AG04450 (cell line): ENCODE results near the gene CRYM. TPM values are rescaled to one million over a fixed set of nuclear protein-coding genes. Genes with fewer than 3 reads are reported as not detected.
"Not testable (repeated sequence)": the region's sequence is repeated elsewhere in the genome, so short reads cannot be mapped to it uniquely, and the experiment has no call there.

Experiments
- CTCF ChIA-PET: fragments of 300-600, 350-600 bp; formaldehyde crosslinking; extraction: SDS; loops from one replicate; lab custom pipeline; 2022; ENCODE audit warnings: antibody characterized with exemption, inconsistent platforms; lab: Charles Lee
- POLR2A ChIA-PET: fragments of 350-600 bp; formaldehyde crosslinking; extraction: SDS; loops from one replicate; lab custom pipeline; 2021; ENCODE audit warnings: antibody characterized with exemption, inconsistent platforms; lab: Yijun Ruan, JAX
- DNase-seq: peaks from one replicate; pipeline ENCODE4 v3.0.0-alpha.2; 2011; ENCODE audit warnings: low read depth, low spot score
- H3K27ac ChIP-seq: one replicate; pipeline ENCODE4 v1.5.1; 2012; ENCODE audit warnings: low read depth, low read length, control low read depth
- H3K27me3 ChIP-seq: one replicate; pipeline ENCODE4 v1.6.0; 2012; ENCODE audit warnings: low read length; ENCODE audit not compliant: control insufficient read depth, insufficient read depth
- H3K4me3 ChIP-seq: 2 replicates; pipeline ENCODE4 v1.5.1; 2011; ENCODE audit warnings: mild to moderate bottlenecking, low read depth, low read length, control low read depth
- H3K9me3 ChIP-seq: 2 replicates; pipeline ENCODE4 v1.5.1; 2012; ENCODE audit warnings: low read length; ENCODE audit not compliant: control insufficient read depth, insufficient read depth
- polyA plus RNA-seq: library from polyadenylated mRNA; depleted of rRNA; stranded (reverse); fragments of >200 nt; gene quantifications from 2 replicates; pipeline ENCODE4 v1.2.3, GENCODE V29; 2011
- TF ChIP-seq, protein P1 (sequence below): IDR thresholded peaks from 2 replicates; pipeline ENCODE4 v1.5.1; 2011; ENCODE audit warnings: low read depth, low read length, control low read depth, inconsistent platforms

The CRYM gene
- polyA plus RNA-seq, 1 experiment = 0.21 TPM

DNA sequence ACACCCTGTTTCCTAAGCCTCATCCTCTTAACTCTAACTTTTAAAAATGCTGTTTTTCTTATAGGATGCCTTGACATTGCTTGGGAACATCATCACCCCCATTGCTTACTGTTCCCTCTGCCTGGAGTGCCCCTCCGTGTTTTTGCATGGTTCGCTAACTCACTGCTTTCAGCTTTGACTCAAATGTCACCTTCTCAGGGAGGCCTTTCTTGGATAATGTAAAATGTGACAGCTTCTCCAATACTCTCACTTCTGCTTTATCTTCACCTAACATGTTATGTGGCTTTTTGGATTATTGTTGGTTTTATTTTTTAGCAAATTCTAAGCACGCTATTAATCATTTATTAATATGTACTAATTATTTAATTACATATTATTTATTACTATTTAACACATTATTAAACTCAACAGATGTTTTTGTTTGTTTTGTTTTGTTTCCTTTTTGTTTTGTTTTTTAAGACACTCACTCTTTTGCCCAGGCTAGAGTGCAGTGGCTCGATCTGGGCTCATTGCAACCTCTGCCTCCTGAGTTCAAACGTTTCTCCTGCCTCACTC is 3.8 kb downstream of the CRYM start:
- TF ChIP-seq, protein P1, sequence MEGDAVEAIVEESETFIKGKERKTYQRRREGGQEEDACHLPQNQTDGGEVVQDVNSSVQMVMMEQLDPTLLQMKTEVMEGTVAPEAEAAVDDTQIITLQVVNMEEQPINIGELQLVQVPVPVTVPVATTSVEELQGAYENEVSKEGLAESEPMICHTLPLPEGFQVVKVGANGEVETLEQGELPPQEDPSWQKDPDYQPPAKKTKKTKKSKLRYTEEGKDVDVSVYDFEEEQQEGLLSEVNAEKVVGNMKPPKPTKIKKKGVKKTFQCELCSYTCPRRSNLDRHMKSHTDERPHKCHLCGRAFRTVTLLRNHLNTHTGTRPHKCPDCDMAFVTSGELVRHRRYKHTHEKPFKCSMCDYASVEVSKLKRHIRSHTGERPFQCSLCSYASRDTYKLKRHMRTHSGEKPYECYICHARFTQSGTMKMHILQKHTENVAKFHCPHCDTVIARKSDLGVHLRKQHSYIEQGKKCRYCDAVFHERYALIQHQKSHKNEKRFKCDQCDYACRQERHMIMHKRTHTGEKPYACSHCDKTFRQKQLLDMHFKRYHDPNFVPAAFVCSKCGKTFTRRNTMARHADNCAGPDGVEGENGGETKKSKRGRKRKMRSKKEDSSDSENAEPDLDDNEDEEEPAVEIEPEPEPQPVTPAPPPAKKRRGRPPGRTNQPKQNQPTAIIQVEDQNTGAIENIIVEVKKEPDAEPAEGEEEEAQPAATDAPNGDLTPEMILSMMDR = no peak
- CTCF ChIA-PET = no interaction called here
- no peak overlapping the region for H3K4me3 ChIP-seq
- DNase-seq = no peak
- H3K27ac ChIP-seq = no peak overlapping the region
- peaks cover 48% of the 10 kb centered on the region for H3K27me3 ChIP-seq
- H3K9me3 ChIP-seq = no peaks in the 10 kb centered on the region
- POLR2A ChIA-PET = no interaction called here

DNA sequence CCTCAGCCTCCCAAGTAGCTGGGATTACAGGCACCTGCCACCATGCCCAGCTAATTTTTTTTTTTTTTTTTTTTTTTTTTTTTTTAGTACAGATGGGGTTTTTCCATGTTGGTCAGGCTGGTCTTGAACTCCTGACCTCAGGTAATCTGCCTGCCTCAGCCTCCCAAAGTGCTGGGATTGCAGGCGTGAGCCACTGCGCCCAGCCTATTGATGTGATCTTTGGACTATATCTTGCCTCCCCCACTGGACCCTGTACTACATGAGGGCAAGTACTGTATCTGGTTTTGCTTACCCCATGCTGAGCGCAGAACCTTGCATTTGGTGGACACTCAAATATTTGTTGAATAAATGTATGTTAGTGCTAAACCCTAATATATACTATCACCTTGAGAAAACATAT is 5.3 kb downstream of the CRYM start:
- H3K9me3 ChIP-seq, POLR2A ChIA-PET, DNase-seq, H3K27ac ChIP-seq, H3K4me3 ChIP-seq: not testable (repeated sequence)
- H3K27me3 ChIP-seq = peaks cover 35% of the 10 kb centered on the region
- CTCF ChIA-PET = interaction anchor here (0.6 to 1.4 kb wide), 3 partner anchors 84 to 1143 kb away, joined by 4 to 8 read pairs (median 7); no protein-coding TSS in a partner anchor

DNA sequence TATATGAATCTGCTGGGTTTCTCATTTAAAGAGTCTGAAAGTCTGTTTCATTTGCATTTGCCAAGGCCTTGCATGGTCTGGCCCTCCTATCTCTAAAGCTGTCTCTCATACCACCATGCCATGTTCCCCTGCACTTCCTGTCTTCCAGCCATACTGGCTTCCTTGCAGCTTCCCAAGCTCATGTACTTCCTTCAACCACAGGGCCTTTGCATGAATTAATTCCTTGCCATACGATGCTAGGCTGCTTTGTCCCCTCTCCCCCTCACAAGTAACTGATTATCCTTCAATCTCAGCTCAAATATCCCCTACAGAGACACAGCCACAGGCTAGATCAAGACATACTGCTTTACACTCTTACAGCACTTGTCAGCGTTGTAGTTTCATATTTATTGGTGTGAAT is 5.8 kb downstream of the CRYM start:
- Histone ChIP-seq H3K9me3 (no peaks in the 10 kb centered on the region), H3K27me3 (peaks cover 30% of the 10 kb centered on the region), H3K4me3 (no peak overlapping the region), H3K27ac (no peak overlapping the region)
- TF ChIP-seq, protein P1 = no peak
- POLR2A ChIA-PET = no interaction called here
- CTCF ChIA-PET = interaction anchor here (0.6 to 1.4 kb wide), 4 partner anchors 11 to 1143 kb away, joined by 3 to 8 read pairs (median 6); no protein-coding TSS in a partner anchor
- no peak for DNase-seq

DNA sequence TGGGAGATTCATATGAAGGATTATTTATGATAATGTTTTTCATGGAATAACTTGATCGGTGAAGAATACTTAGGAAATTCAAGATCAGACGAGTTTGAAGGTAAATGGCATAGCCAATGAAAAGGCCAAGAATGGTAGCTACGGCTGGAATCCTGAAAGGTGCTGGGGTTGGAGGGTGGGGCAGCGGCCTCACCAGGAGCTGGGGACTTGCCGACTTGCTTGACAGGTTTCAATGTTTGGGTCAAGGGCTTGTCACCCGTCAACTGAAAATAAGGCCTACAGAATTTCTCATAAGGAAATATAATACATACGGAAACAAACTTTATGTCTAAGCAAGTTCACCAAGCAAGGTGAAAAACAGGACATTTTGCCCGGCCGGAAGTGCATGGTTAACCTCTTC is 9.9 kb downstream of the CRYM start:
- Histone ChIP-seq H3K9me3 (no peaks in the 10 kb centered on the region), H3K27me3 (peaks cover 3% of the 10 kb centered on the region), H3K27ac (no peak overlapping the region), H3K4me3 (no peak overlapping the region)
- TF ChIP-seq, protein P1 = no peak
- POLR2A ChIA-PET = no interaction called here
- no peak for DNase-seq
- CTCF ChIA-PET = no interaction called here

DNA sequence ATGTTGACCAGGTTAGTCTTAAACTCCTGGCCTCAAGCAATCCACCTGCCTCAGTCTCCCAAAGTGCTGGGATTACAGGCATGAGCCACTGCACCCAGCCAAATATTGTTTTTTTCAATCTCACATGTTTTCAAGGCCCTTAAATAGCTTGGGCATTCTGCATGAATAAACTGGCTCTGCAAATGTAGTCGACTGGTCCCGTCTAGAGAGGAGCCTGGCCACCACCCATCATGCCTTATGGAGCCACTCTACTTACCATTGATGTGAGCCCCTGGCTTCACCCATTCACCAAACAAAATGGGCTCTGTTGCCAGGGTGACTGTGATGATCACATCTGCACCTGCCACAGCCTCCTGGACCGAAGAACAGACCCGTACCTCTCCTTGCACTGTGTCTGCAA is 10.8 kb downstream of the CRYM start:
- ChIA-PET POLR2A (no interaction called here), CTCF (interaction anchor here (1.6 kb wide), 1 partner anchor 10 kb away, joined by 3 read pairs; the partner anchor contains the start of gene CRYM)
- no peak overlapping the region for H3K27ac ChIP-seq
- no peak overlapping the region for H3K4me3 ChIP-seq
- DNase-seq = no peak
- H3K9me3 ChIP-seq = no peaks in the 10 kb centered on the region
- TF ChIP-seq, protein P1 = no peak
- peaks cover 3% of the 10 kb centered on the region for H3K27me3 ChIP-seq
